Activated naive CD4-positive, alpha-beta T cell treated with anti-CD3 and anti-CD28 coated beads, Interleukin-2, amount 10 ng/mL, durations not matched to agents 7 days and 5 days (primary cell): ENCODE results near the gene ELF1.
"Not testable (repeated sequence)": the region's sequence is repeated elsewhere in the genome, so short reads cannot be mapped to it uniquely, and the experiment has no call there.

Source experiments
- CTCF ChIA-PET: fragments of 350-600 bp; sonication (Branson Sonifier 250); formaldehyde crosslinking; loops from one replicate; lab custom pipeline; 2021; ENCODE audit warnings: antibody characterized with exemption; lab: Charles Lee
- DNase-seq: peaks from one replicate; pipeline ENCODE4 v3.0.0-alpha.2; 2020
- H3K27ac Mint-ChIP-seq: one replicate; pipeline ENCODE4 v1.8.0; 2021; ENCODE audit warnings: mild to moderate bottlenecking, moderate library complexity, mixed read lengths
- H3K27me3 Mint-ChIP-seq: one replicate; pipeline ENCODE4 v1.8.0; 2021; ENCODE audit warnings: mild to moderate bottlenecking, mixed read lengths
- H3K36me3 Mint-ChIP-seq: one replicate; pipeline ENCODE4 v1.8.0; 2021; ENCODE audit warnings: mixed read lengths
- H3K4me1 Mint-ChIP-seq: one replicate; pipeline ENCODE4 v1.8.0; 2021; ENCODE audit warnings: mixed read lengths
- H3K4me3 Mint-ChIP-seq: one replicate; pipeline ENCODE4 v1.8.0; 2021; ENCODE audit warnings: mild to moderate bottlenecking, moderate library complexity, mixed read lengths
- H3K9me3 Mint-ChIP-seq: one replicate; pipeline ENCODE4 v1.8.0; 2021; ENCODE audit warnings: mixed read lengths

ELF1 gene

DNA sequence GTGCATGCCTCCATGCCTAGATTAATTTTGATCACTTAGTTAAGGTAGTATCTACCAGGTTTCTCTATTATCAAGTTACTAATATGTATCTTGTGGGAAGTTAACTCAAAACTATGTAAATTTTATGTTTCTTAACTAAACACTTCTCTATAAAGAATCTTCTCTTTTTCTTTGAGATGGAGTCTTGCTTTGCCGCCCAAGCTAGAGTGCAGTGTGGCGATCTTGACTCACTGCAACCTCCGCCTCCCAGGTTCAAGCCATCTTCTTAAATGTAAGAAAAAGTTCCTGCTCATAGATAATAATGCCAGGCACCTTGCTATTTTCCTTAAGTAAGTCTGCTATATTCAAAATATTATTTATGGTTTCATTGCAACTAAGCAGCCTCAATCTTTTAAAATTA is 58.4 kb downstream of the ELF1 start:
- Mint-ChIP-seq H3K27me3 (no peaks in the 10 kb centered on the region), H3K4me3 (no peak overlapping the region), H3K27ac (no peak overlapping the region), H3K9me3 (no peaks in the 10 kb centered on the region), H3K36me3 (peaks cover 52% of the 10 kb centered on the region), H3K4me1 (peaks cover 58% of the 10 kb centered on the region)
- CTCF ChIA-PET: no interaction called here
- no peak for DNase-seq

- Mint-ChIP-seq H3K27me3 (no peaks in the 10 kb centered on the region), H3K36me3 (peaks cover 52% of the 10 kb centered on the region), H3K9me3 (no peaks in the 10 kb centered on the region), H3K4me3 (no peak overlapping the region), H3K4me1 (peaks cover 41% of the 10 kb centered on the region), H3K27ac (no peak overlapping the region)
- no peak for DNase-seq
- CTCF ChIA-PET: no interaction called here
These were observed 60.5 kb downstream of the ELF1 start for GRCh38 chr13:40958655-40959054.

- Mint-ChIP-seq H3K9me3 (no peaks in the 10 kb centered on the region), H3K27ac (peak overlapping the region; percentile 50), H3K4me3 (no peak overlapping the region), H3K27me3 (no peaks in the 10 kb centered on the region), H3K36me3 (peaks cover 70% of the 10 kb centered on the region), H3K4me1 (peaks cover 13% of the 10 kb centered on the region)
- CTCF ChIA-PET: no interaction called here
- no peak for DNase-seq
These were observed 72.6 kb downstream of the ELF1 start for GRCh38 chr13:40946485-40946884.

- Mint-ChIP-seq H3K27me3 (no peaks in the 10 kb centered on the region), H3K27ac (no peak overlapping the region), H3K4me3 (no peak overlapping the region), H3K4me1 (peaks cover 7% of the 10 kb centered on the region), H3K36me3 (peaks cover 68% of the 10 kb centered on the region), H3K9me3 (no peaks in the 10 kb centered on the region)
- CTCF ChIA-PET: no interaction called here
- no peak for DNase-seq
These were observed 76.0 kb downstream of the ELF1 start for GRCh38 chr13:40943073-40943472.

GRCh38 chr13:40941581-40941980 is 77.5 kb downstream of the ELF1 start:
- H3K4me3 Mint-ChIP-seq: no peak overlapping the region
- no peak for DNase-seq
- H3K27me3 Mint-ChIP-seq: no peaks in the 10 kb centered on the region
- CTCF ChIA-PET: no interaction called here
- H3K9me3 Mint-ChIP-seq: no peaks in the 10 kb centered on the region
- H3K4me1 Mint-ChIP-seq: peaks cover 11% of the 10 kb centered on the region
- peaks cover 59% of the 10 kb centered on the region for H3K36me3 Mint-ChIP-seq
- no peak overlapping the region for H3K27ac Mint-ChIP-seq

- Mint-ChIP-seq H3K36me3 (peaks cover 54% of the 10 kb centered on the region), H3K9me3 (no peaks in the 10 kb centered on the region), H3K4me3 (no peak overlapping the region), H3K27me3 (no peaks in the 10 kb centered on the region), H3K4me1 (peaks cover 7% of the 10 kb centered on the region), H3K27ac (no peak overlapping the region)
- CTCF ChIA-PET: no interaction called here
- DNase-seq: no peak
These were observed 78.3 kb downstream of the ELF1 start for GRCh38 chr13:40940841-40941240.

GRCh38 chr13:40933508-40934204 is 85.5 kb downstream of the ELF1 start:
- Mint-ChIP-seq H3K27ac (peak overlapping the region; percentile 78), H3K27me3 (no peaks in the 10 kb centered on the region), H3K9me3 (no peaks in the 10 kb centered on the region), H3K4me1 (peaks cover 21% of the 10 kb centered on the region), H3K4me3 (no peak overlapping the region), H3K36me3 (peaks cover 49% of the 10 kb centered on the region)
- CTCF ChIA-PET: no interaction called here
- no peak for DNase-seq

DNA sequence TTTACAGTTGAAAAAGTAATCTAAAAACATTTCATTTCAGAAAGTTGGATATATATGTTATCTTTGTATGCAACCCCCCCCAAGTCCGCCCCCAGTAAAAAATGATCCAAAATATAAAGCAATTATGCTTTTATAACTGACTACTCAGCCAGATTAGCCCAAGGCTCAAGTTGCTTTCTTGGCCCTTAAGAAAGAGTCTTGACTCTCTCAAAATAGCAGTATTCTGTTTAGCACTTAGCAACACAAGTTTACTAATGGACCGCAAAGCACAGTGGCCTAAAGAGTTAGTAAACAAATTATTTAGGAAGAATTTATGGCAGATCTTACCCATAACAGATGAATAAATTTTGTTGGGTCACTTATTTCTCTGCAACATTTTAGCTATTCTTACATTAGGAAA is 86.9 kb downstream of the ELF1 start:
- no peak for DNase-seq
- H3K27me3 Mint-ChIP-seq: no peaks in the 10 kb centered on the region
- no peaks in the 10 kb centered on the region for H3K9me3 Mint-ChIP-seq
- no peak overlapping the region for H3K4me3 Mint-ChIP-seq
- CTCF ChIA-PET: no interaction called here
- no peak overlapping the region for H3K27ac Mint-ChIP-seq
- H3K4me1 Mint-ChIP-seq: peaks cover 21% of the 10 kb centered on the region
- H3K36me3 Mint-ChIP-seq: peaks cover 55% of the 10 kb centered on the region

GRCh38 chr13:40931719-40932118 is 87.4 kb downstream of the ELF1 start:
- no peaks in the 10 kb centered on the region for H3K9me3 Mint-ChIP-seq
- peaks cover 52% of the 10 kb centered on the region for H3K36me3 Mint-ChIP-seq
- no peak overlapping the region for H3K4me3 Mint-ChIP-seq
- H3K27ac Mint-ChIP-seq: no peak overlapping the region
- no peak for DNase-seq
- peaks cover 17% of the 10 kb centered on the region for H3K4me1 Mint-ChIP-seq
- CTCF ChIA-PET: no interaction called here
- H3K27me3 Mint-ChIP-seq: no peaks in the 10 kb centered on the region

DNA sequence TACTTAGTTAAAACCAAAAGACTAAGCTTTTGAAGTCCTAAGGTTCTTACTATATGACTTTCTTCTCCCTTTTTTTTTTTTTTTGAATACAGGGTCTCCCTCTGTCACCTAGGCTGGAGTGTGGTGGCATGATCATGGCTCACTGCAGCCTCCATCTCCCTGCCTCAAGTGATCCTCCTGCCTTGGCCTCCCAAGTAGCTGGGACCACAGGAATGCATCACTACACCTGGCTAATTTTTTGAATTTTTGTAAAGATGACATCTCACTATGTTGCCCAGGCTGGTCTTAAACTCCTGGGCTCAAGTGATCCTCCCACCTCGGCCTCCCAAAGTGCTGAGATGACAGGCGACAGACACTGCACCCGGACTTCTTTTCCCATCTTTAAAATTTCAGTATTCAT is 89.2 kb downstream of the ELF1 start:
- H3K9me3 Mint-ChIP-seq, CTCF ChIA-PET, H3K27ac Mint-ChIP-seq, H3K27me3 Mint-ChIP-seq, H3K4me3 Mint-ChIP-seq, DNase-seq: not testable (repeated sequence)
- peaks cover 47% of the 10 kb centered on the region for H3K36me3 Mint-ChIP-seq
- peaks cover 15% of the 10 kb centered on the region for H3K4me1 Mint-ChIP-seq

GRCh38 chr13:40928980-40929379 is 90.1 kb downstream of the ELF1 start:
- no peak overlapping the region for H3K4me3 Mint-ChIP-seq
- CTCF ChIA-PET: interaction anchor here (0.9 to 1.3 kb wide), 2 partner anchors 9 to 101 kb away, joined by 3 to 4 read pairs; no protein-coding TSS in a partner anchor
- H3K27ac Mint-ChIP-seq: peak overlapping the region; percentile 1
- DNase-seq: no peak
- peaks cover 43% of the 10 kb centered on the region for H3K36me3 Mint-ChIP-seq
- H3K4me1 Mint-ChIP-seq: peaks cover 9% of the 10 kb centered on the region
- no peaks in the 10 kb centered on the region for H3K9me3 Mint-ChIP-seq
- H3K27me3 Mint-ChIP-seq: no peaks in the 10 kb centered on the region

DNA sequence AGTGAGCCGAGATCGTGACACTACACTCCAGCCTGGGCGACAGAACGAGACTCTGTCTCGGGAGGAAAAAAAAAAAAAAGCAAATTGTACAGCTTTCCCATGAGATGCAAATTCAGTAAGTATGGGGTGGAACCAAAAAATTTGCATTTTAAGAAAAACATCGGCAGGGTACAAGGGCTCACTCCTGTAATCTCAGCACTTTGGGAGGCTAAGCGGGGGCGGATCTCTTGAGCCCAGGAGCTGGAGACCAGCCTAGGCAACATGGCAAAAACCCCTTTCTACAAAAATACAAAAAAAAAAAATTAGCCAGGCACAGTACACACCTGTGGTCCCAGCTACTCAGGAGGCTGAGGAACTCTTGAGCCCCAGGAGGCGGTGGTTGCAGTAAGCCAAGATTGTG is 91.2 kb downstream of the ELF1 start:
- Mint-ChIP-seq H3K4me3 (no peak overlapping the region), H3K4me1 (peaks cover 2% of the 10 kb centered on the region), H3K9me3 (no peaks in the 10 kb centered on the region), H3K27me3 (no peaks in the 10 kb centered on the region), H3K27ac (no peak overlapping the region), H3K36me3 (peaks cover 33% of the 10 kb centered on the region)
- no peak for DNase-seq
- CTCF ChIA-PET: no interaction called here

DNA sequence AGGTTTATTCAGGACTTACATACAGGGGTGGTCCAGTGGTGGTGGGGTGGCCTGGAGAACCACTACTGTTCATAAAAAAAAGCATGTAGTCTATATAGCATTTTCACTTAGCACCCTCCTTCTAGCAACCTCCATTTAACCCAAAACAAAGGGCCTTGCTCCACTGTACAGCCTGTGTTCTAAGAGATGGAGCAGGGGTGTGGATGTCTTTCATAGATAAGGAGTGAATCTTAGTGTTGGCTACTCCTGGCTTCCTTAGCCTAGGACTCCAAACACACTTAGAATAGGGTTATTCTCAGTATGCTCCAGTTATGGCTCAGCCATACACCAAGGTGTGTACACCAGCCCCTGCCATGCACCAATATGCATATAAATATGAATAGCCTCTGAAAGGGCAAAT is 95.2 kb downstream of the ELF1 start:
- no peak overlapping the region for H3K4me3 Mint-ChIP-seq
- CTCF ChIA-PET: interaction anchor here (0.6 kb wide), 1 partner anchor 1115 kb away, joined by 3 read pairs; no protein-coding TSS in a partner anchor
- DNase-seq: no peak
- no peaks in the 10 kb centered on the region for H3K27me3 Mint-ChIP-seq
- H3K36me3 Mint-ChIP-seq: peaks cover 12% of the 10 kb centered on the region
- peaks cover 20% of the 10 kb centered on the region for H3K4me1 Mint-ChIP-seq
- H3K27ac Mint-ChIP-seq: no peak overlapping the region
- no peaks in the 10 kb centered on the region for H3K9me3 Mint-ChIP-seq

- no peak for DNase-seq
- CTCF ChIA-PET: interaction anchor here (1.0 to 1.7 kb wide), 3 partner anchors 39 to 132 kb away, joined by 3 to 4 read pairs (median 4); no protein-coding TSS in a partner anchor
- peak overlapping the region; percentile 84 for H3K27ac Mint-ChIP-seq
- H3K4me1 Mint-ChIP-seq: peaks cover 20% of the 10 kb centered on the region
- H3K36me3 Mint-ChIP-seq: peaks cover 4% of the 10 kb centered on the region
- no peaks in the 10 kb centered on the region for H3K9me3 Mint-ChIP-seq
- no peaks in the 10 kb centered on the region for H3K27me3 Mint-ChIP-seq
- peak overlapping the region; percentile 66 for H3K4me3 Mint-ChIP-seq
These were observed 96.6 kb downstream of the ELF1 start for GRCh38 chr13:40922437-40923040.

GRCh38 chr13:40920826-40921225 is 98.3 kb downstream of the ELF1 start:
- H3K4me3 Mint-ChIP-seq: peak overlapping the region; percentile 88
- peaks cover 20% of the 10 kb centered on the region for H3K4me1 Mint-ChIP-seq
- DNase-seq: no peak
- CTCF ChIA-PET: interaction anchor here (0.7 to 1.7 kb wide), 8 partner anchors 8 to 143 kb away, joined by 3 to 5 read pairs (median 3); no protein-coding TSS in a partner anchor
- peak overlapping the region; percentile 92 for H3K27ac Mint-ChIP-seq
- peaks cover 2% of the 10 kb centered on the region for H3K36me3 Mint-ChIP-seq
- no peaks in the 10 kb centered on the region for H3K9me3 Mint-ChIP-seq
- no peaks in the 10 kb centered on the region for H3K27me3 Mint-ChIP-seq
